CD4-positive, alpha-beta T cell treated with Interleukin-17A for 4 hours (primary cell): ENCODE results near the gene HTRA3.

Experiments
- DNase-seq: peaks from one replicate; pipeline ENCODE4 v3.0.0-alpha.2; 2020; ENCODE audit warnings: mixed read lengths

Gene HTRA3

GRCh38 chr4:8250227-8250626 lies 19.3 kb upstream of the HTRA3 start:
- no peak for DNase-seq

- no peak for DNase-seq
Measured at GRCh38 chr4:8250637-8251036, 18.9 kb upstream of the HTRA3 start.

GRCh38 chr4:8251110-8251883 lies 18.3 kb upstream of the HTRA3 start:
- DNase-seq: no peak

GRCh38 chr4:8252301-8253173 lies 17.0 kb upstream of the HTRA3 start:
- no peak for DNase-seq

GRCh38 chr4:8254076-8254475 lies 15.5 kb upstream of the HTRA3 start:
- no peak for DNase-seq

GRCh38 chr4:8255698-8256441 lies 13.7 kb upstream of the HTRA3 start:
- no peak for DNase-seq

- no peak for DNase-seq
Measured at GRCh38 chr4:8257854-8258253, 11.7 kb upstream of the HTRA3 start.

GRCh38 chr4:8258552-8259212 lies 10.9 kb upstream of the HTRA3 start:
- no peak for DNase-seq

- no peak for DNase-seq
Measured at GRCh38 chr4:8259743-8260430, 9.7 kb upstream of the HTRA3 start.

- no peak for DNase-seq
Measured at GRCh38 chr4:8260656-8261111, 8.9 kb upstream of the HTRA3 start.

GRCh38 chr4:8261851-8262535 lies 7.6 kb upstream of the HTRA3 start:
- DNase-seq: no peak

- no peak for DNase-seq
Measured at GRCh38 chr4:8262637-8263322, 6.8 kb upstream of the HTRA3 start.

- no peak for DNase-seq
Measured at GRCh38 chr4:8263397-8263796, 6.2 kb upstream of the HTRA3 start.

GRCh38 chr4:8264106-8264505 lies 5.4 kb upstream of the HTRA3 start:
- DNase-seq: no peak

- DNase-seq: no peak
Measured at GRCh38 chr4:8265171-8265929, 4.2 kb upstream of the HTRA3 start.

GRCh38 chr4:8266088-8266487 lies 3.5 kb upstream of the HTRA3 start:
- DNase-seq: no peak

- no peak for DNase-seq
Measured at GRCh38 chr4:8266508-8266907, 3.0 kb upstream of the HTRA3 start.

GRCh38 chr4:8267077-8267476 lies 2.5 kb upstream of the HTRA3 start:
- DNase-seq: peak; percentile 14

- no peak for DNase-seq
Measured at GRCh38 chr4:8268211-8268610, 1.3 kb upstream of the HTRA3 start.

- DNase-seq: no peak
Measured at GRCh38 chr4:8268901-8269534, 536 bp upstream of the HTRA3 start.
